GM18511 (cell line): ENCODE data around the gene TEKT3.
A peak's percentile ranks its signal among the peaks of the same experiment; 100 is the strongest.

Experiments used
- ATAC-seq: cut with Tn5 transposase; IDR thresholded peaks from one replicate; pipeline ENCODE4 v1.9.1; 2021; ENCODE audit warnings: mild to moderate bottlenecking, moderate library complexity; ENCODE audit not compliant: unreplicated experiment

Gene TEKT3

DNA sequence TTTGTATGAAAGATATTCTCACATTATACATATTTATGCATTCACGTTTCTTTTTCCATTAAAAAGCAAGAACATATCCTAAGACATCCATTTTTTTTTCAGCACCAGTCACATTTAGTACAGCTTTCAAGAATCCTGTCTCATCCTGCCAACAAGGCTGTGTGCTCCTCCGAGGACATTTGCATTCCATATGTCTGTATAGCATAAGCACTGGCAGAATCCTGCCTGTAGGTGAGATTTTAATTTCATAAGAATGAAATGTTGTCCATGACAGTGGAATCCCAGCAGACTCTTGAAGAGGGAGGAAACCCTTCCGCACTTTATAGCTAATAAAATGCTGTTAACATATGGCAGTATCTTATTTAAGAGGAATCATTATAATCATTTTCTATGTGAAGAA lies 73.4 kb downstream of the TEKT3 start:
- ATAC-seq = no peak

DNA sequence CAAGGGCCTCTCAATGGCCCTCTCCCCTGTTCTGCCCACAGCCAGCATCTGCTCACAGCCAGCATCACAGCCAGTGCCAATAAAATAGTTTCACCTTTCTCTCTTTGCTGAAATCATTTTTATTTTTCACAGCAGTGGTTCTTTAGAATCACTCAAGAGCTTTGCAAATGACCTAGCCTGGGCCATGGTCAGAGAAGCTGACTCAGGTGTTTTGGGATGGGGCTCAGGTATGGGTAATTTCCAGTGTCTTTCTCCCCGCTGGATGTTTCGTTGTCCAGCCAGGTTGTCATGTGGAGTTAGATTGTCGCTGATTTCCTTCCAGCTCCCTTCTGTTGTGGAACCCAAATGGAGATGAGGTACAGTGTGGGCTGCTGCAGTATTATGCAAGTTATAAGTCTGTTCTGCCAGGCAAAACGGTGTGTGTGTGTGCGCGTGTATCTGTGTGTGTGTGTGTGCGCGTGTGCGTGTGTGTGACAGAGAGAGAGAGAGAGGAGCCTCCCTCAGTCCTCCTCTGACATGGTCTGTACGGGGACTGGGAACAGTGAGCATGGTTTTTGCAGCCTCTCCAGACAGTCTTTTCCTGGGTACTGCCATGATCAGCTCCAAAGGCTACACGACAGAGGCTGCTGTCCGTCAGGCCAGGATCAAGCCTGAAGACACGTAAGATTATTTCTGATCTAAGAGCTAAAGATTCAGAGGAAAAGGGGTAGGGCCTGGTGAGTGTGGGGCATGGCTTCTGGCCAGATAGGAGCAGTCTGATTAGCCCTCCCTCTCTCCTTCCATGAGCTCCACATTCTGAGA lies 74.9 kb downstream of the TEKT3 start:
- ATAC-seq = no peak

DNA sequence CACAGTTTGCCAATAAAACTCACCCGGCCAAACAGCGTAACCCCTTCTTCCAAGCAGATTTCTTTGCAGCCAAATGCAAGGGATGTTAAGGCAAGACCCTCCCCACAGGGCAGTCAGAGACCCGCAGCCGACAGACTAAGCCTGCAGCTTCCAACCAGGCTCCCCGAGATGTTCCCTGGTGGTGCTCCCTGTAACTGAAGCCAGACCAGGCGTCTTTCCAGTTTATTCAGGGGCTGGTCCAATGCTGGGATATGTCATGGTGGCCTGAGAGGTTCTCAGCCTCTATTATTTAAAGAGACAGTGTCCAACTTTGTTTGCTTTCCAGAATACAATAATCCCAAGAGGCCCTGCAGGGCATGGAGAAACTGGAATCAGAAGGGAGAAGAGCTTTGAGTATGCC lies 76.3 kb downstream of the TEKT3 start, which contains the start of gene PMP22:
TSS of gene PMP22 (minus strand) at position 196 of the 400 bp plus-strand sequence. CDS start 4,599 bp downstream, outside the sequence.
- no peak for ATAC-seq

DNA sequence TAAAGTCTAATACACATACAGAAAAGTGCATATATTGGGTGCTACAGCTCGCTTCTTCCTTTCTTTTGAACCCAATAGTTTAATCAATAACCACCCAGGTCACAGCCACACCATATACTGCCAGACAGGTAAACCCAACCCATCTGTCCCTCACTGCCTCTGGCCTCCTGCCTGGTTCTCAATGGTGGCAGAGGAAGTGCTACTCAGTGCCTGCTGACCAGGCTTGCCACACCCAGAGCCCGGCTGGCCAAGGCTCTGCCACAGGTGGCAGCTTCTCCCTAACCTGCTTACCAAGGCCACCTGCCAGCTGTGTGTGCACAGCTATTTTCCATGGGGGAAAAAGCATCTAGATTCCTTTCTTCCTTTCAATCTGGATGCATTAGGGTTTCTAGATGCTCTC lies 76.9 kb downstream of the TEKT3 start:
- ATAC-seq = no peak

DNA sequence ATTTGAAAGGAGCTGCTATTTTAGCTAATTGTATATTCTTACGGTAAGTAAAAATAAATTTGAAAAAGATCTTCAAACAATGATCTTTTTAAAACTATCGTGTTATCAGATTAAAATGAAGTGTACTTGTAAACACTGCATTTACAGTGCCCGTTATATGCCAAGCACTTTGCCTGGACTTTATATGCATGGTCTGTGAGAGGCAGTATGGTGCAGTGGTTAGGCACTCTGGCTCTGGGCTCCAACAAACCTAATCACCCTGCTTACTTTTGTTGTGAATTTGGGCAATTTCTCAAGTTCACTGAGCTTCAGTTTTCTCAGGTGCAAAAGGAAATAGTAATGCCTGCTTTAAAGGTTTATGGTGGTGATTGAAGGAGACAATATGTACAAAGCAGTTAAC lies 77.7 kb downstream of the TEKT3 start:
- no peak for ATAC-seq

DNA sequence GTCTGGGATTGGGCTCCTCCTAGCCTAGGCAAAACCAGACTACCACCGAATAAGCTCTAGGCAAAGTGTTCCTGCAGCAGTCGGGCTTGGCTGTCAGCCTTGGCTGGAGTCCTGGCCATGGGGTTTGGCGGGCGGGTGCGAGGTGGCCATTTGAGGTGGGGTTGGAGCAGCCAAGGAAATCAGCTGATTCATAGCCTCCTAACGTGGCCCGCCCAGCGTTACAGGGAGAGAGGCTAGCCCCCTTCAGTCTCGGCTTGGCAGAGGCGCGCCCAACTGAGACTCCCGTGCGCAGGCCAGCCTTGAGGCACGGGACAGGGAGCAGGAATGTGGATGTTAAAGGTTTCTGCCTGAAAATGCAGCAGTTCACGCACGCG lies 78.2 kb downstream of the TEKT3 start:
- no peak for ATAC-seq

DNA sequence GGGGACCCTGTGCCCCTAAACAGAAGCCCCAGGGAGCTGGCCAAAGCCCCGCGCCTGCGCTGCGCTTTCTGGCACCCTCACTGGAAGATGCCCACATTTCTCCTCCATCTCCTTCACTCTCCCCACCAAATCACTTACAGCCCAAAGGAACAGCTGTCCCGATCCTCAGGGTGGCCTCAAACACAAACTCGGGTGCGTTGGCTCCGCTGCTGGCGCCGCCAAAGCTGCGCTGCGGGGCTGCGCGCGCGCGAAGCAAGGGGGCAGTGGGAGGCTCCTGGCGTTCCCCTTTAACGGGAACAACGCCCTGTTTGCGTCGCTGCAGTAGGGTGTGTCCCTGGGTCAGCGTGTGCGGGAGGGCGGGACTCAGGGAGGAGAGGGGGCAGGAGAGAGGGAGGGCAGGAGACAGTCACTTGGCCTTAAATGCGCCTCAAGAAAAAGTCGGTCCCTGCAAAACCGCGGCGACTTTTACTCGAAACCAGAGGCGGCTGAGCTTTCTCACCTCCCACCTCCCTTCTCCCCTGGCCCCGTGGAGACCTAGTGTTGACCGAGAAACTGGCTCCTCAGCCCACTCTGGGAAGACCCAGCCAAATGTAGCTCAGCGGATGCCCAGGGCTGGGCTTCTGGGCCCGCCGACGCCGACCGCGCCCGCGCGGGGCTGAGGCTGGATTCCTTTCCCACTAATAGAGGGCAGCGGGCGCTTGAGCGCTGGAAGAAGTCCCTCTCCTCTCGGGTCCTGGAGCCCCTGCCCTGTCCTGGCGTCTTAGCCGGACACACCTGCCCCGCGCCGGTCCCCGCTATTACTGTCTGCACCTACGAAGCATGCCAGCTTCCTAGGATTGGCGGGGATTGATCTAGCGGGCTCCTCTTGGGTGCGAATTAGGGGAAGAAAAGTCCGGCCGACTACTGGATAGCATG lies 78.8 kb downstream of the TEKT3 start:
- ATAC-seq = no peak

DNA sequence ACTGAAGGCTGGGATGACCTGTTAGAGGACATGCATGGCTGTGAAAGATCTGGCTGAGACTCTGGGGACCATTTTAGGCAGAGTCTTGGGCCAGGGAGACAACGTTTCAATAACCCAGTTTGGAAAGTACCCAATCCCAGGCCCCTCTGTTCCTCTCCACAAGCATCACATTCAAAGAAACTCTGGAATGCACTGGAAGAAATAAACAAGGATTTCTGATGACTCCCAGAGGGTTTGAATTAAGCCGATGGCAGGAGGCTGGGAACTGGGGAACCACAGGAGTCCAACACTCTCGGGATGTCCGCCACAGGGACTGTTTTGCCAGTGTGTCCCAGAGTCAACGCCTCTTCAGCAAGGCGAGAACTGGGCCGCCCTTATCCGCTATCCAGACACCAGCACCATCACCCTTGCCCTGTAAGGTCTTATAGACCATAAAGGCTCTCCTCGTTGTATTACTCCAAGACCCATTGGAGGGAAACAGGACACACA lies 79.6 kb downstream of the TEKT3 start:
- no peak for ATAC-seq

DNA sequence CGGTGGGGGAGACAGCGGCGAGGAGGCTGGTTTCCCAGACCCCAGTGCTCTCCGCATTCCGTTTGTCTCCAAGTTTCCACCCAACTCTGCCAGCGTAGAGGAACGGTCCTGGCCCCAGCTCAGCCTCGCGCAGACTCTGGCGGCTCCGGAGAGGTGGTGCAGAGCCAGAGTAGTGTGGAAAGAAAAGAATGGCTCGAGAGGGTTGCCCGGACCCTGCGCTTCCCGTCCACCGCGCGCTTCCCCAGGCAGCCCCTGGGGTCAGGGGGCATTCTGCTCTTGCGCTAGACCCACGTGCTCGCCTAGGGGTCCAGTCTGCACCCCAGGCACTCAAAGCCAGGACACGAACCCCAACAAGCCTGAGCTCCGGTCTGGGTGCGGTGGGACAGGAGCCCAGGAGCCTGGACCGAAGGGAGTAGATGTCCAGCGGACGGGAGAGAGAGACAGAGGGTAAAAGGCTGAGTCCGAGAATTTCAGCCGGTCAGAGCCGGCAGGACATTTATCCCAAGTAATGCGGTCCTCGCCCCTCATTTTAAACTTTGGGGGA lies 80.1 kb downstream of the TEKT3 start:
- ATAC-seq = no peak

DNA sequence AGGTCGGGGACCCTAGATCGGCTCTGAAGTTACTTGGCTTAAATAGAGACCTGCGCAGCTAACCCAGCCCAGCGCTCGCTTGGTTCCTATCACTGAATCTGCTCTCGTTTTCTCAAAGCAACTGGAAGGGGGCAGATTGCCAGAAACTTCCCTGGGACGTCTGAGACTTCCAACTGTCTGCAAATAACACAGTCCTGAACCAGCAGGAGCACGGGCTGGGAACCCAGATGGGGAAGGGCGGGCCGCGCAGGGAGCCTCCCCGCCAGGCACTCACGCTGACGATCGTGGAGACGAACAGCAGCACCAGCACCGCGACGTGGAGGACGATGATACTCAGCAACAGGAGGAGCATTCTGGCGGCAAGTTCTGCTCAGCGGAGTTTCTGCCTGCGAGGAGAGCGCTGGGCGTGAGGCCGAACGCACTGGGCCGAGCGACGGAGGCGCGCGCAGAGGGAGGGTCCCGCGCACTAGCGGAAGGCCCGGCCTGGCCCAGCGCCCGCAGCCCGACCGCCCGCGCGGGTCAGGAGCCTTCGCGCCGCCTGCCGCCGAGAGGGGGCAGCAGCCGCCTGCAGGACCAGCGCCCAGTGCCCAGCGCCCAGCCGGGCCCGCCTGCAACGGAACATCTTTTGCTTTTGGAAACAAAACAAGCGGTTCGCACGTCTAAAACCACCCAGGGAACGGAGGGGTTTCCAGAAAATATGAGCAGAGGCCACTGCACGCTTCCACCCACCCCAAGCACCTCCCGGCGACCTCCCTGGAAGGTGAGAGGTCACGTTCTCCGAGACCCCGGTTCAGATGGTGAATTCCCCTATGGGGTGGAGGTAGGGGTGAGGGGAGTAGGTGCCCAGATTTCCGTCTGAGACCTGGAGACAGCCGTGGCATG lies 80.8 kb downstream of the TEKT3 start:
- no peak for ATAC-seq

GRCh38 chr17:15257796-15258512 lies 83.4 kb downstream of the TEKT3 start:
- no peak for ATAC-seq

DNA sequence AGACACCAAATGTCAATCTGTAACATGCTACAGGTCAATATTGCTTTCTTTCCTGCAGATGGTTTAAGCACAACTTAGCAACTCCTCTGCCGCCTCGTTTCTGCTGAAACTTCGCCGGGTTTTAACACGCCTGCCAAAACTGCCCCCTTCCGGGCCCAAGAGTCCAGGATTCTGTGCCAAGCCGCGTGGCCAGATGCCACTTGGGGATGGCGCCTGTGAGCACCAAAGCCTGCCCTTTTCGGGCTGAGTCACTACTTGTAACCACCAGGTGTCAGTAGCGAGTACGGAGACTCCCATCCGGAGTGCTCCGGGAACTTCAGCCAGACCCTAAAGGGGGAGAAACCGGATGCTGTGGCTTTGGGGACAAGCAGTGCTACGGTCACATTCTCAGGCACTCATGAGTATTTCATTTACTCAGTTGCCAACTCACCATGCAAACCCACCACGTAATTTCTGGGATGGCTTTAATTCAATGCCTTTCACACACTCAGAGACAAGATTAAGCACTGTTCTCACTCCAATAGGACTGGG lies 84.1 kb downstream of the TEKT3 start:
- ATAC-seq = peak; percentile 78

- ATAC-seq = no peak
These were observed 84.7 kb downstream of the TEKT3 start for GRCh38 chr17:15256689-15257088.

GRCh38 chr17:15255713-15256454 lies 85.5 kb downstream of the TEKT3 start:
- no peak for ATAC-seq
